GM12878 (cell line): ENCODE measurements around the gene TXNRD3. TPM values are rescaled to one million over a fixed set of nuclear protein-coding genes. Genes with fewer than 3 reads are reported as not detected.

Experiments
- ATF3 ChIP-seq: IDR thresholded peaks from 2 replicates; pipeline ENCODE4 v1.6.1; 2011; ENCODE audit warnings: low read depth, mild to moderate bottlenecking, low read length, moderate library complexity, borderline replicate concordance; ENCODE audit errors: extremely low read depth
- BHLHE40 ChIP-seq, 2 experiments: fragments of 450-650 bp in 1 of 2; IDR thresholded peaks; 2 replicates each; pipeline ENCODE4 v1.6.1; 2011 to 2017; ENCODE audit warnings: low read depth in 2 of 2, borderline replicate concordance in 1 of 2, improper control_type of control experiment in 1 of 2, low read length in 1 of 2, mild to moderate bottlenecking in 1 of 2
- ETV6 ChIP-seq, 2 experiments: fragments of 450-650 bp in 1 of 2; IDR thresholded peaks in 1 of 2; conservative IDR thresholded peaks in 1 of 2; 2 replicates each; pipeline ENCODE4 v1.6.1; 2014; ENCODE audit warnings: antibody characterized with exemption in 1 of 2, borderline replicate concordance in 1 of 2, low read depth in 1 of 2, mild to moderate bottlenecking in 1 of 2, moderate library complexity in 1 of 2
- FOXM1 ChIP-seq: IDR thresholded peaks from 2 replicates; pipeline ENCODE4 v1.6.1; 2012; ENCODE audit warnings: low read depth, mild to moderate bottlenecking, inconsistent platforms, low read length, moderate library complexity
- SREBF1 ChIP-seq: IDR thresholded peaks from 2 replicates; pipeline ENCODE4 v1.6.1; 2012; ENCODE audit warnings: mild to moderate bottlenecking, low read length
- SREBF2 ChIP-seq: IDR thresholded peaks from 2 replicates; pipeline ENCODE4 v1.6.1; 2012; ENCODE audit warnings: mild to moderate bottlenecking, low read length
- TBL1XR1 ChIP-seq: IDR thresholded peaks from 2 replicates; pipeline ENCODE4 v1.6.1; 2012; ENCODE audit warnings: low read depth, low read length, improper control_type of control experiment
- ZBTB40 ChIP-seq: fragments of 450-650 bp; IDR thresholded peaks from 2 replicates; pipeline ENCODE4 v1.6.1; 2016; ENCODE audit warnings: mild to moderate bottlenecking, moderate library complexity, borderline replicate concordance
- polyA plus RNA-seq, 11 experiments: library from polyadenylated mRNA; depleted of rRNA in 4 of 11; unstranded in 6 of 11; stranded (reverse) in 5 of 11; fragments of >200 nt; fragmentation: Nextera tagmentation in 4 of 11; fragmentation: Illumina TruSeq in 1 of 11; extraction: Ambion mirVana in 4 of 11; extraction: Trizol in 1 of 11; gene quantifications; 1 replicate in 1 of 11; 2 replicates in 10 of 11; pipeline versions ENCODE4 v1.2.1 to v1.2.3, GENCODE V29; 2011 to 2016; ENCODE audit warnings: inconsistent platforms in 2 of 11, missing spikeins in 2 of 11, low read depth in 1 of 11
- total RNA-seq, 4 experiments: library from RNA; depleted of rRNA in 3 of 4; stranded (reverse); fragments of >200 nt in 3 of 4; fragmentation: Illumina TruSeq in 1 of 4; extraction: Trizol in 1 of 4; gene quantifications; 2 replicates each; pipeline versions ENCODE4 v1.2.1 to v1.2.3, GENCODE V29; 2013 to 2021
- TF ChIP-seq, protein P1 (sequence below): IDR thresholded peaks from 2 replicates; pipeline ENCODE4 v1.6.1; 2012; ENCODE audit warnings: low read length, inconsistent platforms

TXNRD3 gene
- total and polyA plus RNA-seq, 10 of the 15 experiments (the other 5 are each of a cell fraction or from before 2014, with no cell fraction given), result not detected

DNA sequence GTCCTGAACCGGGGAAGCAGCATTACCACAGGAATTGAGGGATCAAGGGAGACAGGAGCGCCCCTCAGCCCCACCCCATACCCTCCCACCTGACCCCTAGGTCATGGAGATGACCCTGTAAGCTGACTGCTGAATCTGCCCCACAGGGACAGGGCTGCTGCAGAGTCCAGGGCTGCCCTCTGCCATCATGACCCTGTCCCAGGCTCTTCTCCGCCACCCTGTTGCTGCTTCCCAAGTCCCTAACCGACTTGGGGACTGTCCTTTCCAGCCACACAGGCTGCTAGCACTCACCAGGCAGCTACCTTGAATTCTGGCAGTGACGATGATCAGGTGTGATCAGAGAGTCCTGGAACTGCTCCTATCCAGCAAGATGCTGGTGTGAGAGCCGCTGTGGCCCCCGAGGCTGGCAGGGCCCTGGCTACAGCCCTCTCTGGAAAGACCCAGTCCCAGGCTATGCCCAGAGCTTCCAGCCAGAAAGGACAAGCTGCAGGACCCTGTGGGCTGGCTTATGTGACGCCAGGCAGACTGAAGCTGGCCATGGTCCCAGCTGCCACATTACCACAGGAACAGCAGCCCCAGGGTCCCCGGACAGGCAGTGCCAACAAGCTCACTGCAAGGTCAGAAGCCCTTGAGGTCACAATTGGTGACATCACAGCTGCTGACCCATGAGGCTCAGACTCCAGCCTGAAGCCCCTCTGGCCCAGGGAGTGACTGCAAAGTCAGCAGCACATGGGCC, 96.4 kb downstream of the TXNRD3 start, which contains the start of gene C3orf22 (continued):
- TF ChIP-seq ETV6 (conservative IDR thresholded peaks at IDR 0.05 in 1 of 2, IDR thresholded peaks at IDR 0.05 in 1 of 2; ENCODE audit: borderline replicate concordance in 1 of 2, low read depth in 1 of 2) (no peak), BHLHE40 (IDR thresholded peaks at IDR 0.05; ENCODE audit: borderline replicate concordance in 1 of 2, low read depth in 2 of 2, low read length in 1 of 2) (no peak), SREBF1 (no peak), ZBTB40 (no peak), FOXM1 (no peak), SREBF2 (no peak), TBL1XR1 (no peak), ATF3 (no peak)
- TF ChIP-seq, protein P1, sequence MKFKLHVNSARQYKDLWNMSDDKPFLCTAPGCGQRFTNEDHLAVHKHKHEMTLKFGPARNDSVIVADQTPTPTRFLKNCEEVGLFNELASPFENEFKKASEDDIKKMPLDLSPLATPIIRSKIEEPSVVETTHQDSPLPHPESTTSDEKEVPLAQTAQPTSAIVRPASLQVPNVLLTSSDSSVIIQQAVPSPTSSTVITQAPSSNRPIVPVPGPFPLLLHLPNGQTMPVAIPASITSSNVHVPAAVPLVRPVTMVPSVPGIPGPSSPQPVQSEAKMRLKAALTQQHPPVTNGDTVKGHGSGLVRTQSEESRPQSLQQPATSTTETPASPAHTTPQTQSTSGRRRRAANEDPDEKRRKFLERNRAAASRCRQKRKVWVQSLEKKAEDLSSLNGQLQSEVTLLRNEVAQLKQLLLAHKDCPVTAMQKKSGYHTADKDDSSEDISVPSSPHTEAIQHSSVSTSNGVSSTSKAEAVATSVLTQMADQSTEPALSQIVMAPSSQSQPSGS, result no peak
- TF ChIP-seq, all 136 proteins: peak for 0
